Stimulated activated CD4-positive, alpha-beta T cell treated with anti-CD3 and anti-CD28 coated beads, Interleukin-15, amount 100 ng/mL, for 24 hours (primary cell): ENCODE results near the gene DPY19L2.

ENCODE experiments used
- DNase-seq: peaks from one replicate; pipeline ENCODE4 v3.0.0-alpha.2; 2020

Gene DPY19L2

DNA sequence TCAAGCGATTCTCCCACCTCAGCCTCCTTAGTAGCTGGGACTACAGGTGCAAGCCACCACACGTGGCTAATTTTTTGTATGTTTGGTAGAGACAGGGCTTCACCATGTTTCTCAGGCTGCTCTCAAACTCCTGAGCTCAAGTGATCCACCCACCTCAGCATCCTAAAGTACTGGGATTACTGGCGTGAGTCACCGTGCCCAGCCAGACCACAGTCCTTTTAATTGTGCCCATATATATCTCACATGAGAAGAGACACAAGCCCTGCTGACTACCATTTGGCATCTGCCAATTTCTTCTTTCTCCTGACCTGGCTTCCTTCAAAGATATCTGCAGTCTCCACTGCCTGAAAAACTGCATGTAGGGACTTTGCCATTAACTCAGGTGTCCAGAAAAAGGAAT lies 142.5 kb downstream of the DPY19L2 start:
- DNase-seq = no peak

GRCh38 chr12:63521706-63522105 lies 146.6 kb downstream of the DPY19L2 start:
- no peak for DNase-seq
